Panc1 (cell line): Measurements from ENCODE around the gene MTA3. TPM values are rescaled to one million over a fixed set of nuclear protein-coding genes. Genes with fewer than 3 reads are reported as not detected.

ENCODE experiments used
- ATAC-seq: fragments of 200-7000 bp; cut with Tn5 transposase; 2 replicates; pipeline ENCODE4 v1.9.1; 2020; ENCODE audit warnings: mild to moderate bottlenecking, moderate library complexity
- BruUV-seq: library from RNA; stranded (reverse); fragments of 400-500 nt; replicated peaks from 2 replicates; lab custom pipeline; 2021; lab: Mats Ljungman, UMichigan
- CTCF ChIA-PET: fragments of 300-600 bp; sonication (Branson Sonifier 250); formaldehyde crosslinking; loops from one replicate; lab custom pipeline; 2022; ENCODE audit warnings: antibody characterized with exemption; lab: Charles Lee
- POLR2A ChIA-PET: fragments of 300-600 bp; sonication (Branson Sonifier 250); formaldehyde crosslinking; loops from one replicate; lab custom pipeline; 2022; ENCODE audit warnings: antibody characterized with exemption; lab: Charles Lee
- DNase-seq: peaks from one replicate; pipeline ENCODE4 v3.0.0-alpha.2; 2010; ENCODE audit warnings: low read depth, low spot score
- H3K27ac ChIP-seq: 2 replicates; pipeline ENCODE4 v1.5.1; 2011; ENCODE audit warnings: mild to moderate bottlenecking, low read length, inconsistent platforms
- H3K27me3 ChIP-seq: fragments of 200-500 bp; sonication (Bioruptor generic); 2 replicates; pipeline ENCODE4 v1.6.0; 2014; ENCODE audit warnings: low read length, inconsistent platforms; ENCODE audit not compliant: control insufficient read depth, insufficient read depth
- H3K36me3 ChIP-seq: fragments of 200-500 bp; sonication (Bioruptor generic); 2 replicates; pipeline ENCODE4 v1.5.1; 2014; ENCODE audit warnings: inconsistent platforms, mild to moderate bottlenecking, low read length, moderate library complexity; ENCODE audit not compliant: control insufficient read depth, insufficient read depth
- H3K4me1 ChIP-seq: 2 replicates; pipeline ENCODE4 v1.5.1; 2011; ENCODE audit warnings: inconsistent platforms, mild to moderate bottlenecking, low read length, moderate library complexity; ENCODE audit not compliant: control insufficient read depth, insufficient read depth
- H3K4me3 ChIP-seq, 2 experiments: 2 replicates each; pipeline ENCODE4 v1.5.1; 2011 to 2012; ENCODE audit warnings: low read depth in 2 of 2, low read length in 2 of 2, mild to moderate bottlenecking in 2 of 2, inconsistent platforms in 1 of 2, moderate library complexity in 1 of 2
- H3K9me3 ChIP-seq: fragments of 200-500 bp; sonication (Bioruptor generic); 2 replicates; pipeline ENCODE4 v1.5.1; 2014; ENCODE audit warnings: low read depth, mild to moderate bottlenecking, inconsistent platforms, low read length, moderate library complexity; ENCODE audit not compliant: control insufficient read depth, insufficient read depth
- POLR2AphosphoS5 ChIP-seq: IDR thresholded peaks from 2 replicates; pipeline ENCODE4 v1.6.1; 2012; ENCODE audit warnings: mild to moderate bottlenecking, low read depth, low read length, moderate library complexity
- SIN3A ChIP-seq: IDR thresholded peaks from 2 replicates; pipeline ENCODE4 v1.6.1; 2012; ENCODE audit warnings: low read depth, mild to moderate bottlenecking, low read length, moderate library complexity, borderline replicate concordance; ENCODE audit not compliant: insufficient read depth
- TCF7L2 ChIP-seq: IDR thresholded peaks from 2 replicates; pipeline ENCODE4 v1.6.1; 2011; ENCODE audit warnings: mild to moderate bottlenecking, low read depth, low read length, inconsistent platforms
- in situ Hi-C: cut with HindIII; loops from 2 replicates; pipeline ENCODE4 v1.10.0; 2016; ENCODE audit warnings: low sequenced_read_pairs, low pct_unique_long_range_greater_than_20kb
- intact Hi-C: fragments of 100-400 bp; cut with micrococcal nuclease; formaldehyde crosslinking; loops from one replicate; pipeline ENCODE4 v1.10.0; 2022; ENCODE audit not compliant: unreplicated experiment
- total RNA-seq: library from RNA; stranded (reverse); gene quantifications from one replicate; pipeline ENCODE4 v1.2.1, GENCODE V29; 2021; ENCODE audit not compliant: unreplicated experiment
- TF ChIP-seq, protein P1 (sequence below): fragments of 450-650 bp; IDR thresholded peaks from 2 replicates; pipeline ENCODE4 v1.5.1; 2017; ENCODE audit warnings: mild to moderate bottlenecking
- TF ChIP-seq, protein P2 (sequence below), 2 experiments: IDR thresholded peaks; 2 replicates each; pipeline ENCODE4 v1.6.1; 2011 to 2012; ENCODE audit warnings: low read depth in 2 of 2, control low read depth in 1 of 2, low read length in 1 of 2, mild to moderate bottlenecking in 1 of 2, moderate library complexity in 1 of 2; ENCODE audit not compliant: insufficient read depth in 1 of 2

MTA3 gene
- total RNA-seq, 1 experiment from 2014 or later = 65.6 TPM

- H3K27ac ChIP-seq = no peak overlapping the region
- H3K9me3 ChIP-seq = no peaks in the 10 kb centered on the region
- H3K4me3 ChIP-seq = no peak overlapping the region
- DNase-seq = peak; percentile 32
- peak; percentile 86 for ATAC-seq
- TF ChIP-seq, protein P1, sequence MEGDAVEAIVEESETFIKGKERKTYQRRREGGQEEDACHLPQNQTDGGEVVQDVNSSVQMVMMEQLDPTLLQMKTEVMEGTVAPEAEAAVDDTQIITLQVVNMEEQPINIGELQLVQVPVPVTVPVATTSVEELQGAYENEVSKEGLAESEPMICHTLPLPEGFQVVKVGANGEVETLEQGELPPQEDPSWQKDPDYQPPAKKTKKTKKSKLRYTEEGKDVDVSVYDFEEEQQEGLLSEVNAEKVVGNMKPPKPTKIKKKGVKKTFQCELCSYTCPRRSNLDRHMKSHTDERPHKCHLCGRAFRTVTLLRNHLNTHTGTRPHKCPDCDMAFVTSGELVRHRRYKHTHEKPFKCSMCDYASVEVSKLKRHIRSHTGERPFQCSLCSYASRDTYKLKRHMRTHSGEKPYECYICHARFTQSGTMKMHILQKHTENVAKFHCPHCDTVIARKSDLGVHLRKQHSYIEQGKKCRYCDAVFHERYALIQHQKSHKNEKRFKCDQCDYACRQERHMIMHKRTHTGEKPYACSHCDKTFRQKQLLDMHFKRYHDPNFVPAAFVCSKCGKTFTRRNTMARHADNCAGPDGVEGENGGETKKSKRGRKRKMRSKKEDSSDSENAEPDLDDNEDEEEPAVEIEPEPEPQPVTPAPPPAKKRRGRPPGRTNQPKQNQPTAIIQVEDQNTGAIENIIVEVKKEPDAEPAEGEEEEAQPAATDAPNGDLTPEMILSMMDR = peak; percentile 85
- TF ChIP-seq POLR2AphosphoS5 = no peak
- TF ChIP-seq, protein P2, sequence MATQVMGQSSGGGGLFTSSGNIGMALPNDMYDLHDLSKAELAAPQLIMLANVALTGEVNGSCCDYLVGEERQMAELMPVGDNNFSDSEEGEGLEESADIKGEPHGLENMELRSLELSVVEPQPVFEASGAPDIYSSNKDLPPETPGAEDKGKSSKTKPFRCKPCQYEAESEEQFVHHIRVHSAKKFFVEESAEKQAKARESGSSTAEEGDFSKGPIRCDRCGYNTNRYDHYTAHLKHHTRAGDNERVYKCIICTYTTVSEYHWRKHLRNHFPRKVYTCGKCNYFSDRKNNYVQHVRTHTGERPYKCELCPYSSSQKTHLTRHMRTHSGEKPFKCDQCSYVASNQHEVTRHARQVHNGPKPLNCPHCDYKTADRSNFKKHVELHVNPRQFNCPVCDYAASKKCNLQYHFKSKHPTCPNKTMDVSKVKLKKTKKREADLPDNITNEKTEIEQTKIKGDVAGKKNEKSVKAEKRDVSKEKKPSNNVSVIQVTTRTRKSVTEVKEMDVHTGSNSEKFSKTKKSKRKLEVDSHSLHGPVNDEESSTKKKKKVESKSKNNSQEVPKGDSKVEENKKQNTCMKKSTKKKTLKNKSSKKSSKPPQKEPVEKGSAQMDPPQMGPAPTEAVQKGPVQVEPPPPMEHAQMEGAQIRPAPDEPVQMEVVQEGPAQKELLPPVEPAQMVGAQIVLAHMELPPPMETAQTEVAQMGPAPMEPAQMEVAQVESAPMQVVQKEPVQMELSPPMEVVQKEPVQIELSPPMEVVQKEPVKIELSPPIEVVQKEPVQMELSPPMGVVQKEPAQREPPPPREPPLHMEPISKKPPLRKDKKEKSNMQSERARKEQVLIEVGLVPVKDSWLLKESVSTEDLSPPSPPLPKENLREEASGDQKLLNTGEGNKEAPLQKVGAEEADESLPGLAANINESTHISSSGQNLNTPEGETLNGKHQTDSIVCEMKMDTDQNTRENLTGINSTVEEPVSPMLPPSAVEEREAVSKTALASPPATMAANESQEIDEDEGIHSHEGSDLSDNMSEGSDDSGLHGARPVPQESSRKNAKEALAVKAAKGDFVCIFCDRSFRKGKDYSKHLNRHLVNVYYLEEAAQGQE (IDR thresholded peaks at IDR 0.05; ENCODE audit: insufficient read depth in 1 of 2, low read depth in 2 of 2, low read length in 1 of 2) = no peak
- ChIA-PET CTCF (interaction anchor here (0.5 to 0.7 kb wide), 2 partner anchors 16 to 68 kb away, joined by 9 to 17 read pairs; no protein-coding TSS in a partner anchor), POLR2A (interaction anchor here (0.6 kb wide), 2 partner anchors 280 to 600 kb away, joined by 3 to 4 read pairs; no protein-coding TSS in a partner anchor)
- BruUV-seq = no TSS peak
- in situ Hi-C loops = no loop called here
- H3K36me3 ChIP-seq = no peaks in the 10 kb centered on the region
- intact Hi-C loops = no loop called here
- no peaks in the 10 kb centered on the region for H3K4me1 ChIP-seq
- no peaks in the 10 kb centered on the region for H3K27me3 ChIP-seq
Measured at GRCh38 chr2:42794271-42795046, 226.0 kb downstream of the MTA3 start.

- Histone ChIP-seq H3K4me1 (no peaks in the 10 kb centered on the region), H3K4me3 (no peak overlapping the region), H3K36me3 (no peaks in the 10 kb centered on the region), H3K9me3 (no peaks in the 10 kb centered on the region), H3K27ac (no peak overlapping the region), H3K27me3 (no peaks in the 10 kb centered on the region)
- POLR2A ChIA-PET = interaction anchor here (0.6 kb wide), 1 partner anchor 601 kb away, joined by 4 read pairs; no protein-coding TSS in a partner anchor
- CTCF ChIA-PET = interaction anchor here (1.3 kb wide), 1 partner anchor 18 kb away, joined by 7 read pairs; no protein-coding TSS in a partner anchor
- TF ChIP-seq, protein P2 (IDR thresholded peaks at IDR 0.05; ENCODE audit: insufficient read depth in 1 of 2, low read depth in 2 of 2, low read length in 1 of 2) = no peak
- no peak for TF ChIP-seq SIN3A
- TF ChIP-seq TCF7L2 = no peak
- no peak for TF ChIP-seq POLR2AphosphoS5
- TF ChIP-seq, protein P1 = no peak
- ATAC-seq (no peak), DNase-seq (no peak)
- intact Hi-C loops (no loop called here), in situ Hi-C loops (no loop called here)
- BruUV-seq = no TSS peak
Measured at GRCh38 chr2:42795275-42795674, 226.8 kb downstream of the MTA3 start.
